NB4 (cell line): Measurements from ENCODE around the gene CDH4.

Experiments used
- DNase-seq: peaks from one replicate; pipeline ENCODE4 v3.0.0; 2010; ENCODE audit warnings: low read depth
- H3K4me3 ChIP-seq: one replicate; pipeline ENCODE4 v1.5.1; 2011; ENCODE audit warnings: mild to moderate bottlenecking, low read depth, low read length, moderate library complexity
- CTCF ChIP-seq: IDR thresholded peaks from one replicate; pipeline ENCODE4 v1.5.1; 2012; ENCODE audit warnings: low read depth, low read length
- MAX ChIP-seq: IDR thresholded peaks from 2 replicates; pipeline ENCODE4 v1.6.1; 2011; ENCODE audit warnings: low read depth, low read length
- MYC ChIP-seq: IDR thresholded peaks from 2 replicates; pipeline ENCODE4 v1.6.1; 2011; ENCODE audit warnings: low read depth, low read length
- POLR2A ChIP-seq: IDR thresholded peaks from 2 replicates; pipeline ENCODE4 v1.6.1; 2011; ENCODE audit warnings: mild to moderate bottlenecking; ENCODE audit not compliant: insufficient read length; ENCODE audit errors: extremely low read depth

Gene CDH4

GRCh38 chr20:61986762-61987321 is 734.8 kb downstream of the CDH4 start:
- no peak overlapping the region for H3K4me3 ChIP-seq
- TF ChIP-seq CTCF (no peak), MYC (no peak), MAX (no peak), POLR2A (no peak)
- DNase-seq: no peak

- TF ChIP-seq MYC (no peak), MAX (no peak), CTCF (no peak), POLR2A (no peak)
- DNase-seq: no peak
- H3K4me3 ChIP-seq: no peak overlapping the region
Observed at GRCh38 chr20:61988665-61989064, 736.6 kb downstream of the CDH4 start.

GRCh38 chr20:61989741-61990140 is 737.7 kb downstream of the CDH4 start:
- DNase-seq: no peak
- no peak for TF ChIP-seq MYC
- no peak for TF ChIP-seq MAX
- no peak for TF ChIP-seq CTCF
- no peak for TF ChIP-seq POLR2A
- H3K4me3 ChIP-seq: no peak overlapping the region
